GM12872 (cell line): ENCODE data around the gene MPEG1.
A peak's percentile ranks its signal among the peaks of the same experiment; 100 is the strongest.

Experiments
- CTCF ChIP-seq: IDR thresholded peaks from 3 replicates; pipeline ENCODE4 v1.5.1; 2011; ENCODE audit warnings: low read depth, mild to moderate bottlenecking, low read length, moderate library complexity; ENCODE audit not compliant: insufficient read depth

The MPEG1 gene

GRCh38 chr11:59205648-59206047 is 7.1 kb downstream of the MPEG1 start:
- no peak for TF ChIP-seq CTCF

- no peak for TF ChIP-seq CTCF
These were observed 8.0 kb downstream of the MPEG1 start for GRCh38 chr11:59204746-59205145.

- TF ChIP-seq CTCF: peak; percentile 44; the same call in 2 of the 3 replicates
These were observed 11.4 kb downstream of the MPEG1 start for GRCh38 chr11:59201353-59201752.

- TF ChIP-seq CTCF: no peak
These were observed 12.3 kb downstream of the MPEG1 start for GRCh38 chr11:59200423-59200746.

GRCh38 chr11:59199546-59200422 is 12.9 kb downstream of the MPEG1 start:
- no peak for TF ChIP-seq CTCF

GRCh38 chr11:59198726-59199125 is 14.0 kb downstream of the MPEG1 start:
- no peak for TF ChIP-seq CTCF

- no peak for TF ChIP-seq CTCF
These were observed 14.7 kb downstream of the MPEG1 start for GRCh38 chr11:59197991-59198390.
